Breast epithelium (tissue), 3 donors: ENCODE data around the gene MBD1.

Experiments used
- POLR2A ChIP-seq: fragments of 450-650 bp; IDR thresholded peaks from one replicate; pipeline ENCODE4 v1.6.1; 2016; ENCODE audit warnings: antibody characterized with exemption, mild to moderate bottlenecking, moderate library complexity
- TF ChIP-seq, protein P1 (sequence below), 3 donors: fragments of 450-650 bp; IDR thresholded peaks; one replicate each; pipeline ENCODE4 v1.5.1; 2016 to 2017; ENCODE audit warnings: antibody characterized with exemption in 3 of 3, mild to moderate bottlenecking in 3 of 3, moderate library complexity in 3 of 3

GRCh38 chr18:50287441-50288347 is 6.4 kb upstream of the MBD1 start, which contains the start of gene CXXC1:
- TF ChIP-seq, protein P1, sequence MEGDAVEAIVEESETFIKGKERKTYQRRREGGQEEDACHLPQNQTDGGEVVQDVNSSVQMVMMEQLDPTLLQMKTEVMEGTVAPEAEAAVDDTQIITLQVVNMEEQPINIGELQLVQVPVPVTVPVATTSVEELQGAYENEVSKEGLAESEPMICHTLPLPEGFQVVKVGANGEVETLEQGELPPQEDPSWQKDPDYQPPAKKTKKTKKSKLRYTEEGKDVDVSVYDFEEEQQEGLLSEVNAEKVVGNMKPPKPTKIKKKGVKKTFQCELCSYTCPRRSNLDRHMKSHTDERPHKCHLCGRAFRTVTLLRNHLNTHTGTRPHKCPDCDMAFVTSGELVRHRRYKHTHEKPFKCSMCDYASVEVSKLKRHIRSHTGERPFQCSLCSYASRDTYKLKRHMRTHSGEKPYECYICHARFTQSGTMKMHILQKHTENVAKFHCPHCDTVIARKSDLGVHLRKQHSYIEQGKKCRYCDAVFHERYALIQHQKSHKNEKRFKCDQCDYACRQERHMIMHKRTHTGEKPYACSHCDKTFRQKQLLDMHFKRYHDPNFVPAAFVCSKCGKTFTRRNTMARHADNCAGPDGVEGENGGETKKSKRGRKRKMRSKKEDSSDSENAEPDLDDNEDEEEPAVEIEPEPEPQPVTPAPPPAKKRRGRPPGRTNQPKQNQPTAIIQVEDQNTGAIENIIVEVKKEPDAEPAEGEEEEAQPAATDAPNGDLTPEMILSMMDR (IDR thresholded peaks at IDR 0.05) = peak; percentile 28 to 79 (median 65)
- TF ChIP-seq POLR2A = no peak
